ENCODE data around the gene FJX1.

FJX1 gene

DNA sequence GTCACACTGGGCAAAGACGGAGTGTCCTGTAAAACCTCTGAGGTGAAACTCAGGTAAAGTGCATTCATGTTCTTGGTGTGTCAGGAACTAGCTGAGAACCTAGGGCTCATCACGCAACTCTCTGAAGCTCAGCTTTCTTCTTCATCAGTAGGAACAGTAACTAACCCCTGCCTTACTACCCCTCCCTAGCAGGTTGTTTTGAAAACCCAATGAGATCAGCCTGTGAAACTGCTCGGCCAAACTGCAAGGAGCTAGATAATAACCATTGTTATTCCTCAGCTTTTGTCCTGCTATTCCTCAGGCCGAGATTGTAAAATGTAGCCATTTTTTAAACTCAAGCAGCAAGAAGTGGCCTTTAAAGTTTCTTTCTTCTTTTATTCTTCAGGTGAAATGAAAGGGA, 9.8 kb upstream of the FJX1 start:
- TF ChIP-seq CTCF (IDR thresholded peaks at IDR 0.05), result no peak

- TF ChIP-seq CTCF (IDR thresholded peaks at IDR 0.05), result no peak
Measured at GRCh38 chr11:35609656-35610055, 8.6 kb upstream of the FJX1 start.

GRCh38 chr11:35610631-35611030, 7.6 kb upstream of the FJX1 start:
- no peak for TF ChIP-seq CTCF (IDR thresholded peaks at IDR 0.05)

DNA sequence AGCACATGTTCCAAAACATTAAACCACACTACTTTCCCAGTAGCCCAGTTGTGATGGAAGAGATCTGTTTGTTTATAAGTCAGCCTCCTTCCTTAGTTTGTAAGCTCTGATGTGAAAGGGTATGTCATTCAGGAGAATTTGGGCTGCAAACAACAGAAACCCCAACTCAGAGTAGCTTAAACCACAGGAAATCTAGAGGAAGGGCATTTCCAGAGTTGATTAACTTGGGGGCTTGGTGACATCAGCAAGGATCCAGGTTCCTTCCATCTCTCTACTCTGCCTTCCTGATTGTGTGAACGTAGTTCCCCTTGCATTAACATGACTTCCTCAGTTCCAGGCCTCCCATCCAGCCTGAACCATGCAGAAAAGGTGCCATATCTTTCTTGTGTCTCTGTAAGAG, 6.5 kb upstream of the FJX1 start:
- no peak for TF ChIP-seq CTCF (IDR thresholded peaks at IDR 0.05)

GRCh38 chr11:35614939-35615569, 3.2 kb upstream of the FJX1 start:
- no peak for TF ChIP-seq CTCF (IDR thresholded peaks at IDR 0.05)

GRCh38 chr11:35615921-35616900, 2.0 kb upstream of the FJX1 start:
- peak; percentile 70 for TF ChIP-seq CTCF (IDR thresholded peaks at IDR 0.05)

GRCh38 chr11:35617316-35617686, 959 bp upstream of the FJX1 start:
- TF ChIP-seq CTCF (IDR thresholded peaks at IDR 0.05), result no peak

Data from LNCAP (cell line).